Gastroesophageal sphincter (tissue), 4 donors: ENCODE data around the gene ENTPD3. TPM values are rescaled to one million over a fixed set of nuclear protein-coding genes. Genes with fewer than 3 reads are reported as not detected.
A peak's percentile ranks its signal among the peaks of the same experiment; 100 is the strongest.

ENCODE experiments used
- ATAC-seq: fragments of 150-250 bp; one replicate; pipeline ENCODE4 v1.9.1; 2016; ENCODE audit warnings: mild to moderate bottlenecking, moderate library complexity
- H3K27ac ChIP-seq, 4 donors: fragments of 200-600 bp; sonication (generic) in 3 of 4; 1 replicate in 3 of 4; 2 replicates in 1 of 4; pipeline ENCODE4 v1.5.1; 2016 to 2019
- H3K27me3 ChIP-seq: fragments of 200-600 bp; sonication (generic); one replicate; pipeline ENCODE4 v1.5.1; 2019
- H3K36me3 ChIP-seq, 2 donors: fragments of 200-600 bp; sonication (generic); one replicate each; pipeline ENCODE4 v1.5.1; 2019; ENCODE audit warnings: control low read depth in 1 of 2
- H3K4me1 ChIP-seq, 3 donors: fragments of 200-600 bp; sonication (generic); 1 replicate in 2 of 3; 2 replicates in 1 of 3; pipeline ENCODE4 v1.5.1; 2016 to 2019; ENCODE audit warnings: control low read depth in 2 of 3
- H3K4me3 ChIP-seq, 2 donors: fragments of 200-600 bp; sonication (generic); one replicate each; pipeline ENCODE4 v1.5.1; 2019; ENCODE audit warnings: mild to moderate bottlenecking in 1 of 2, moderate library complexity in 1 of 2
- H3K9me3 ChIP-seq, 3 donors: fragments of 200-600 bp; sonication (generic); one replicate each; pipeline ENCODE4 v1.5.1; 2017 to 2019; ENCODE audit warnings: control low read depth in 2 of 3
- CTCF ChIP-seq, 4 experiments: fragments of 200-600 bp in 2 of 4; fragments of 450-650 bp in 2 of 4; sonication (generic) in 1 of 4; IDR thresholded peaks; one replicate each; pipeline ENCODE4 v1.5.1; 2017 to 2019; ENCODE audit warnings: antibody characterized with exemption in 4 of 4, mild to moderate bottlenecking in 2 of 4, moderate library complexity in 2 of 4
- EP300 ChIP-seq: sonication (generic); formaldehyde crosslinking; IDR thresholded peaks from one replicate; pipeline ENCODE4 v1.6.1; 2017; ENCODE audit warnings: antibody characterized with exemption, mild to moderate bottlenecking
- POLR2A ChIP-seq, 2 donors: fragments of 450-650 bp; IDR thresholded peaks; one replicate each; pipeline ENCODE4 v1.6.1; 2017; ENCODE audit warnings: antibody characterized with exemption in 2 of 2, mild to moderate bottlenecking in 2 of 2, moderate library complexity in 1 of 2
- POLR2AphosphoS5 ChIP-seq: sonication (generic); formaldehyde crosslinking; IDR thresholded peaks from one replicate; pipeline ENCODE4 v1.6.1; 2017; ENCODE audit warnings: antibody characterized with exemption
- WGBS, 2 donors: methylation state at CpG; one replicate each; pipeline ENCODE4 v1.1.5; 2018; ENCODE audit warnings: low coverage in 1 of 2; 5-methylcytosine and 5-hydroxymethylcytosine counted together
- total RNA-seq, 4 donors: library from RNA; depleted of rRNA; stranded (reverse); fragments of >200 nt; gene quantifications; one replicate each; pipeline ENCODE4 v1.1.0, GENCODE V29; 2016

Gene ENTPD3
- total RNA-seq, 4 donors from 2014 or later = 0.58 to 3.3 (median 1.9) TPM; not detected in 1

- H3K4me1 ChIP-seq = no peaks in the 10 kb centered on the region
- H3K27ac ChIP-seq = no peak overlapping the region
- H3K36me3 ChIP-seq = peaks cover 0 to 12% of the 10 kb centered on the region in 2 donors
- no peak for ATAC-seq
- no peak overlapping the region for H3K4me3 ChIP-seq
- no peaks in the 10 kb centered on the region for H3K27me3 ChIP-seq
- TF ChIP-seq POLR2A (IDR thresholded peaks at IDR 0.05) (no peak), EP300 (no peak), POLR2AphosphoS5 (no peak), CTCF (IDR thresholded peaks at IDR 0.05) (no peak)
- WGBS, 2 donors = 89 to 95% methylated on average over 4 of the region's 4 CpGs
- H3K9me3 ChIP-seq = no peaks in the 10 kb centered on the region
These were observed 83.7 kb downstream of the ENTPD3 start for GRCh38 chr3:40470701-40471100.

- ATAC-seq = peak; percentile 90
- TF ChIP-seq POLR2A (IDR thresholded peaks at IDR 0.05) (peak in 1 of 2 donors; percentile 18), POLR2AphosphoS5 (no peak)
- H3K27me3 ChIP-seq = no peaks in the 10 kb centered on the region
- peaks cover 0 to 32% of the 10 kb centered on the region in 2 donors for H3K36me3 ChIP-seq
- H3K4me1 ChIP-seq = peaks cover 0 to 9% (median 6%) of the 10 kb centered on the region in 3 donors
- no peaks in the 10 kb centered on the region for H3K9me3 ChIP-seq
- H3K4me3 ChIP-seq = peak within 1 kb of the TSS; percentile 80
- peak within 1 kb of the TSS; percentile 5 to 83 (median 70) for H3K27ac ChIP-seq
- WGBS, 2 donors = 11 to 43% methylated on average over 5 to 27 of the region's 48 CpGs
These were observed 89.8 kb downstream of the ENTPD3 start, which contains the start of gene ZNF619 for GRCh38 chr3:40476478-40477470. TSS of gene ZNF619 (plus strand) at chr3:40477122. CDS start at chr3:40477980, 858 bp downstream.

- peak overlapping the region in 1 of 4 donors; percentile 83 for H3K27ac ChIP-seq
- ATAC-seq = no peak
- TF ChIP-seq POLR2AphosphoS5 = no peak
- TF ChIP-seq POLR2A (IDR thresholded peaks at IDR 0.05) = no peak
- TF ChIP-seq EP300 = no peak
- TF ChIP-seq CTCF (IDR thresholded peaks at IDR 0.05) = no peak
These were observed 90.7 kb downstream of the ENTPD3 start for GRCh38 chr3:40477666-40478065.

More at GRCh38 chr3:40477666-40478065, 90.7 kb downstream of the ENTPD3 start:
- Histone ChIP-seq H3K9me3 (no peaks in the 10 kb centered on the region), H3K27me3 (no peaks in the 10 kb centered on the region), H3K4me1 (peaks cover 0 to 9% (median 6%) of the 10 kb centered on the region in 3 donors), H3K36me3 (peaks cover 0 to 41% of the 10 kb centered on the region in 2 donors), H3K4me3 (peak overlapping the region; percentile 80)
- 33 to 53% methylated on average over 3 to 4 of the region's 4 CpGs for WGBS, 2 donors

Other genes starting within 250 kb of the ENTPD3 start
- 10 to 100 TPM; 26.8 to 49.2 (median 38.0) TPM for gene EIF1B, start 77.5 kb upstream of the ENTPD3 start, total RNA-seq
- 100 to 1,000 TPM; 339 to 470 (median 384) TPM for gene RPL14, start 70.2 kb downstream of the ENTPD3 start, total RNA-seq
- gene ZNF619, start 89.9 kb downstream of the ENTPD3 start, total RNA-seq = 1 to 10 TPM; 4.6 to 7.9 (median 5.3) TPM
- gene ZNF620, start 118.9 kb downstream of the ENTPD3 start, total RNA-seq = 1 to 10 TPM; 3.4 to 7.0 (median 4.7) TPM
- gene ZNF621, start 137.8 kb downstream of the ENTPD3 start, total RNA-seq = 10 to 100 TPM; 10.9 to 28.3 (median 18.6) TPM